C4-2B (cell line): ENCODE measurements around the gene AFAP1.

Experiments
- ZFX ChIP-seq: fragments of 450-650 bp; IDR thresholded peaks from 2 replicates; pipeline ENCODE4 v1.6.1; 2017
- TF ChIP-seq, protein P1 (sequence below): fragments of 450-650 bp; conservative IDR thresholded peaks from 2 replicates; pipeline ENCODE4 v1.5.1; 2017; ENCODE audit warnings: mild to moderate bottlenecking

- TF ChIP-seq, protein P1, sequence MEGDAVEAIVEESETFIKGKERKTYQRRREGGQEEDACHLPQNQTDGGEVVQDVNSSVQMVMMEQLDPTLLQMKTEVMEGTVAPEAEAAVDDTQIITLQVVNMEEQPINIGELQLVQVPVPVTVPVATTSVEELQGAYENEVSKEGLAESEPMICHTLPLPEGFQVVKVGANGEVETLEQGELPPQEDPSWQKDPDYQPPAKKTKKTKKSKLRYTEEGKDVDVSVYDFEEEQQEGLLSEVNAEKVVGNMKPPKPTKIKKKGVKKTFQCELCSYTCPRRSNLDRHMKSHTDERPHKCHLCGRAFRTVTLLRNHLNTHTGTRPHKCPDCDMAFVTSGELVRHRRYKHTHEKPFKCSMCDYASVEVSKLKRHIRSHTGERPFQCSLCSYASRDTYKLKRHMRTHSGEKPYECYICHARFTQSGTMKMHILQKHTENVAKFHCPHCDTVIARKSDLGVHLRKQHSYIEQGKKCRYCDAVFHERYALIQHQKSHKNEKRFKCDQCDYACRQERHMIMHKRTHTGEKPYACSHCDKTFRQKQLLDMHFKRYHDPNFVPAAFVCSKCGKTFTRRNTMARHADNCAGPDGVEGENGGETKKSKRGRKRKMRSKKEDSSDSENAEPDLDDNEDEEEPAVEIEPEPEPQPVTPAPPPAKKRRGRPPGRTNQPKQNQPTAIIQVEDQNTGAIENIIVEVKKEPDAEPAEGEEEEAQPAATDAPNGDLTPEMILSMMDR = no peak
- no peak for TF ChIP-seq ZFX
Observed at GRCh38 chr4:7828793-7829301, 110.8 kb downstream of the AFAP1 start.
